HG02852 (cell line): ENCODE results near the gene INAVA.

ENCODE experiments used
- ATAC-seq: cut with Tn5 transposase; IDR thresholded peaks from one replicate; pipeline ENCODE4 v1.9.1; 2021; ENCODE audit warnings: mild to moderate bottlenecking, moderate library complexity; ENCODE audit not compliant: unreplicated experiment

INAVA gene

GRCh38 chr1:200894712-200895442, at the start of gene INAVA:
Gene INAVA, plus strand, starts transcription at chr1:200894900. Its CDS starts 3,501 bp downstream, at chr1:200898401.
- ATAC-seq = no peak

GRCh38 chr1:200845360-200845759, 49.3 kb upstream of the INAVA start:
- no peak for ATAC-seq

- ATAC-seq = no peak
Measured at GRCh38 chr1:200846398-200846797, 48.3 kb upstream of the INAVA start.

- ATAC-seq = no peak
Measured at GRCh38 chr1:200849430-200849829, 45.3 kb upstream of the INAVA start.

GRCh38 chr1:200850554-200850953, 44.1 kb upstream of the INAVA start:
- no peak for ATAC-seq

- ATAC-seq = no peak
Measured at GRCh38 chr1:200856716-200857357, 37.9 kb upstream of the INAVA start.

- no peak for ATAC-seq
Measured at GRCh38 chr1:200857804-200858203, 36.9 kb upstream of the INAVA start.

- ATAC-seq = no peak
Measured at GRCh38 chr1:200861937-200862647, 32.6 kb upstream of the INAVA start.

- ATAC-seq = no peak
Measured at GRCh38 chr1:200862713-200863415, 31.8 kb upstream of the INAVA start.

- ATAC-seq = no peak
Measured at GRCh38 chr1:200866116-200866515, 28.6 kb upstream of the INAVA start.

GRCh38 chr1:200866521-200866920, 28.2 kb upstream of the INAVA start:
- ATAC-seq = peak; percentile 81

- ATAC-seq = peak; percentile 7
Measured at GRCh38 chr1:200867018-200867811, 27.5 kb upstream of the INAVA start.

- peak; percentile 2 for ATAC-seq
Measured at GRCh38 chr1:200869376-200869752, 25.3 kb upstream of the INAVA start.

GRCh38 chr1:200869753-200870391, 24.8 kb upstream of the INAVA start:
- peak; percentile 55 for ATAC-seq

- no peak for ATAC-seq
Measured at GRCh38 chr1:200872446-200873115, 22.1 kb upstream of the INAVA start, which contains the start of gene GPR25. Gene GPR25, plus strand, starts transcription at chr1:200872981. Its CDS starts 57 bp downstream, at chr1:200873038.

GRCh38 chr1:200873116-200873670, 21.5 kb upstream of the INAVA start:
- ATAC-seq = no peak

- ATAC-seq = no peak
Measured at GRCh38 chr1:200873671-200874397, 20.9 kb upstream of the INAVA start.

GRCh38 chr1:200874694-200875093, 20.0 kb upstream of the INAVA start:
- no peak for ATAC-seq
